ENCODE results near the gene FHOD1. TPM values are rescaled to one million over a fixed set of nuclear protein-coding genes. Genes with fewer than 3 reads are reported as not detected.

The FHOD1 gene
- polyA plus RNA-seq, 1 of the 3 experiments (the other 2 are of a cell fraction) = 70.9 TPM

GRCh38 chr16:67252609-67253497 is 5.6 kb upstream of the FHOD1 start (continued):
- no peak for TF ChIP-seq POLR2AphosphoS5 (IDR thresholded peaks at IDR 0.05; ENCODE audit: low read depth, low read length)
- no peak for TF ChIP-seq TEAD4 (IDR thresholded peaks at IDR 0.05; ENCODE audit: borderline replicate concordance, insufficient read depth)

GRCh38 chr16:67250045-67250327 is 2.7 kb upstream of the FHOD1 start:
- H4K20me1 ChIP-seq (ENCODE audit: insufficient read depth) = no peaks in the 10 kb centered on the region
- no peaks in the 10 kb centered on the region for H3K9me2 ChIP-seq
- no peaks in the 10 kb centered on the region for H3K36me3 ChIP-seq (replicated peaks in 1 of 2; ENCODE audit: control insufficient read depth in 1 of 2, insufficient read depth in 2 of 2, low read length in 1 of 2)
- no peak overlapping the region for H2AFZ ChIP-seq (ENCODE audit: low read depth)
- no peak overlapping the region for H3K27ac ChIP-seq (ENCODE audit: low read depth in 2 of 2, low read length in 1 of 2)
- TF ChIP-seq FOSL2 (IDR thresholded peaks at IDR 0.05; ENCODE audit: borderline replicate concordance, low read depth) (no peak), GABPA (IDR thresholded peaks at IDR 0.05; ENCODE audit: low read depth) (no peak), RCOR1 (IDR thresholded peaks at IDR 0.05; ENCODE audit: low read length) (no peak), FOXM1 (IDR thresholded peaks at IDR 0.05; ENCODE audit: low read depth) (no peak), MEF2A (IDR thresholded peaks at IDR 0.05; ENCODE audit: borderline replicate concordance, low read depth) (no peak), GATA2 (CRISPR knock-in tag; IDR thresholded peaks at IDR 0.05) (no peak), FOXJ3 (CRISPR knock-in tag; IDR thresholded peaks at IDR 0.05) (no peak), CHD2 (IDR thresholded peaks at IDR 0.05; ENCODE audit: low read length, partially characterized antibody) (no peak), ZBTB33 (IDR thresholded peaks at IDR 0.05; ENCODE audit: borderline replicate concordance, low read depth) (no peak), EZH2phosphoT487 (IDR thresholded peaks at IDR 0.05; ENCODE audit: borderline replicate concordance, low read depth) (no peak), SIN3A (IDR thresholded peaks at IDR 0.05; ENCODE audit: borderline replicate concordance, low read depth, low read length) (no peak), RFX5 (IDR thresholded peaks at IDR 0.05; ENCODE audit: low read length) (no peak), ELF1 (IDR thresholded peaks at IDR 0.05) (no peak), CTCF (IDR thresholded peaks at IDR 0.05) (no peak), IRF3 (IDR thresholded peaks at IDR 0.05; ENCODE audit: low read depth, low read length) (no peak), REST (IDR thresholded peaks at IDR 0.05; ENCODE audit: low read depth, low read length) (no peak)
- no peak overlapping the region for H3K9ac ChIP-seq
- CTCF ChIA-PET = interaction anchor here (1.0 to 4.0 kb wide), 4 partner anchors 29 to 95 kb away, joined by 3 to 12 read pairs (median 4); partner anchors contain the start of genes KCTD19, LRRC36 and NOL3
- peaks cover 23 to 34% of the 10 kb centered on the region in 2 experiments for H3K4me1 ChIP-seq (ENCODE audit: control insufficient read depth in 1 of 2, insufficient read depth in 2 of 2, low read depth in 1 of 2, low read length in 1 of 2)
- WGBS (ENCODE audit: low lambda C conversion rate) = 96% methylated on average over 4 of the region's 4 CpGs
- POLR2A ChIA-PET = interaction anchor here (1.2 kb wide), 1 partner anchor 11 kb away, joined by 4 read pairs; no protein-coding TSS in a partner anchor
- peaks cover 28% of the 10 kb centered on the region for H3F3A ChIP-seq (replicated peaks; ENCODE audit: insufficient read depth)
- DNase-seq = no peak
- no peak overlapping the region for H3K4me3 ChIP-seq (ENCODE audit: low read depth in 2 of 2, low read length in 1 of 2)
- H3K79me2 ChIP-seq (ENCODE audit: insufficient read depth) = peaks cover 22% of the 10 kb centered on the region
- H3K9me3 ChIP-seq = no peaks in the 10 kb centered on the region
- H3K4me2 ChIP-seq = peak overlapping the region; percentile 98
- no peaks in the 10 kb centered on the region for H3K27me3 ChIP-seq (ENCODE audit: insufficient read depth)
